ENCODE measurements around the gene LST1. TPM values are rescaled to one million over a fixed set of nuclear protein-coding genes. Genes with fewer than 3 reads are reported as not detected.

LST1 gene
- total and polyA plus RNA-seq, 9 donors, result 3.8 to 34.0 (median 8.6) TPM

DNA sequence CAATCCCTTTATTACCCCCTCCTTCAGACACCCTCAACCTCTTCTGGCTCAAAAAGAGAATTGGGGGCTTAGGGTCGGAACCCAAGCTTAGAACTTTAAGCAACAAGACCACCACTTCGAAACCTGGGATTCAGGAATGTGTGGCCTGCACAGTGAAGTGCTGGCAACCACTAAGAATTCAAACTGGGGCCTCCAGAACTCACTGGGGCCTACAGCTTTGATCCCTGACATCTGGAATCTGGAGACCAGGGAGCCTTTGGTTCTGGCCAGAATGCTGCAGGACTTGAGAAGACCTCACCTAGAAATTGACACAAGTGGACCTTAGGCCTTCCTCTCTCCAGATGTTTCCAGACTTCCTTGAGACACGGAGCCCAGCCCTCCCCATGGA, 8.5 kb upstream of the LST1 start:
- no peak for DNase-seq
- Histone ChIP-seq H3K9me3 (no peaks in the 10 kb centered on the region), H3K27me3 (no peaks in the 10 kb centered on the region), H3K36me3 (no peaks in the 10 kb centered on the region), H3K4me1 (ENCODE audit: insufficient read depth) (peaks cover 5% of the 10 kb centered on the region), H3K4me3 (no peak overlapping the region), H3K27ac (no peak overlapping the region)
- TF ChIP-seq EP300 (IDR thresholded peaks at IDR 0.05) (no peak), POLR2A (IDR thresholded peaks at IDR 0.05) (no peak)
- TF ChIP-seq, protein P1, sequence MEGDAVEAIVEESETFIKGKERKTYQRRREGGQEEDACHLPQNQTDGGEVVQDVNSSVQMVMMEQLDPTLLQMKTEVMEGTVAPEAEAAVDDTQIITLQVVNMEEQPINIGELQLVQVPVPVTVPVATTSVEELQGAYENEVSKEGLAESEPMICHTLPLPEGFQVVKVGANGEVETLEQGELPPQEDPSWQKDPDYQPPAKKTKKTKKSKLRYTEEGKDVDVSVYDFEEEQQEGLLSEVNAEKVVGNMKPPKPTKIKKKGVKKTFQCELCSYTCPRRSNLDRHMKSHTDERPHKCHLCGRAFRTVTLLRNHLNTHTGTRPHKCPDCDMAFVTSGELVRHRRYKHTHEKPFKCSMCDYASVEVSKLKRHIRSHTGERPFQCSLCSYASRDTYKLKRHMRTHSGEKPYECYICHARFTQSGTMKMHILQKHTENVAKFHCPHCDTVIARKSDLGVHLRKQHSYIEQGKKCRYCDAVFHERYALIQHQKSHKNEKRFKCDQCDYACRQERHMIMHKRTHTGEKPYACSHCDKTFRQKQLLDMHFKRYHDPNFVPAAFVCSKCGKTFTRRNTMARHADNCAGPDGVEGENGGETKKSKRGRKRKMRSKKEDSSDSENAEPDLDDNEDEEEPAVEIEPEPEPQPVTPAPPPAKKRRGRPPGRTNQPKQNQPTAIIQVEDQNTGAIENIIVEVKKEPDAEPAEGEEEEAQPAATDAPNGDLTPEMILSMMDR (IDR thresholded peaks at IDR 0.05), result no peak
- intact Hi-C loops (cut with DNase I), result no loop called here
- WGBS, 3 donors, result 79 to 95% (median 85%) methylated on average over 3 of the region's 3 CpGs

GRCh38 chr6:31578184-31579118, 7.6 kb upstream of the LST1 start:
- Histone ChIP-seq H3K4me3 (no peak overlapping the region), H3K9me3 (no peaks in the 10 kb centered on the region), H3K27ac (no peak overlapping the region), H3K27me3 (no peaks in the 10 kb centered on the region), H3K4me1 (ENCODE audit: insufficient read depth) (peaks cover 5% of the 10 kb centered on the region), H3K36me3 (no peaks in the 10 kb centered on the region)
- TF ChIP-seq POLR2A (IDR thresholded peaks at IDR 0.05) (no peak), EP300 (IDR thresholded peaks at IDR 0.05) (no peak)
- TF ChIP-seq, protein P1 (IDR thresholded peaks at IDR 0.05), result no peak
- intact Hi-C loops (cut with DNase I), result no loop called here
- DNase-seq, result no peak
- 82 to 86% (median 86%) methylated on average over 12 of the region's 12 CpGs for WGBS, 3 donors

DNA sequence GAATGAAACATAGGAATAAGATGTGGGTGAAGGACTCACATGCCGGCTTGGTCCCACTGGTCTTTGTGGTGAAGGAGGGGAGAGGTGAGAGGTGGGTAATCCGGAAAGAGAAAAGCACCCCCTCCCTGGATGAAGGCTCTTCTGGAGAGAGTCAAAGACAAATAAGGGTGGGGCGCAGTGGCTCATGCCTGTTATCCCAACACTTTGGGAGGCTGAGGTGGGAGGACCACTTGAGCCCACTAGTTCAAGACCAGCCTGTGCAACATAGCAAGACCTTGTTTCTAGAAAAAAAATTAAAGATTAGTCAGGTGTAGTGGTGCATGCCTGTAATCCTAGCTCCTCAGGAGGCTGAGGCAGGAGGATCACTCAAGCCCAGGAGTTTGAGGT, 7.0 kb upstream of the LST1 start:
- TF ChIP-seq POLR2A (IDR thresholded peaks at IDR 0.05) (no peak), EP300 (IDR thresholded peaks at IDR 0.05) (no peak)
- H3K4me1 ChIP-seq (ENCODE audit: insufficient read depth), result peaks cover 5% of the 10 kb centered on the region
- H3K27me3 ChIP-seq, result no peaks in the 10 kb centered on the region
- H3K27ac ChIP-seq, result no peak overlapping the region
- no peak overlapping the region for H3K4me3 ChIP-seq
- DNase-seq, result no peak
- WGBS, 3 donors, result 85 to 89% (median 86%) methylated on average over 3 of the region's 3 CpGs
- H3K36me3 ChIP-seq, result no peaks in the 10 kb centered on the region
- intact Hi-C loops (cut with DNase I), result no loop called here
- no peaks in the 10 kb centered on the region for H3K9me3 ChIP-seq

- intact Hi-C loops (cut with DNase I), result loop anchor here in 1 of 4 donors (5.0 kb wide), 1 partner anchor 32 kb away; the partner anchor contains the start of genes ATP6V1G2 and NFKBIL1
- H3K27me3 ChIP-seq, result no peaks in the 10 kb centered on the region
- no peak overlapping the region for H3K27ac ChIP-seq
- DNase-seq, result no peak
- H3K4me3 ChIP-seq, result no peak overlapping the region
- TF ChIP-seq POLR2A (IDR thresholded peaks at IDR 0.05) (no peak), EP300 (IDR thresholded peaks at IDR 0.05) (no peak)
- TF ChIP-seq, protein P1 (IDR thresholded peaks at IDR 0.05), result no peak
- WGBS, 3 donors, result 88 to 92% (median 92%) methylated on average over 8 of the region's 8 CpGs
- peaks cover 5% of the 10 kb centered on the region for H3K4me1 ChIP-seq (ENCODE audit: insufficient read depth)
- no peaks in the 10 kb centered on the region for H3K9me3 ChIP-seq
- H3K36me3 ChIP-seq, result no peaks in the 10 kb centered on the region
Measured at GRCh38 chr6:31579546-31580437, 6.3 kb upstream of the LST1 start.
